ENCODE data around the gene COA3. TPM values are rescaled to one million over a fixed set of nuclear protein-coding genes. Genes with fewer than 3 reads are reported as not detected.
"Not testable (repeated sequence)": the region's sequence is repeated elsewhere in the genome, so short reads cannot be mapped to it uniquely, and the experiment has no call there.

Gene COA3
- polyA plus RNA-seq, 4 donors, result 142 to 179 (median 160) TPM

- DNase-seq (ENCODE audit: low read depth in 4 of 4, low spot score in 2 of 4), result no peak
Observed at GRCh38 chr17:42783062-42783790, 15.3 kb downstream of the COA3 start.

- DNase-seq (ENCODE audit: low read depth in 4 of 4, low spot score in 2 of 4), result no peak
Observed at GRCh38 chr17:42782166-42783061, 16.1 kb downstream of the COA3 start.

- DNase-seq (ENCODE audit: low read depth in 4 of 4, low spot score in 2 of 4), result no peak
Observed at GRCh38 chr17:42781639-42782165, 16.8 kb downstream of the COA3 start.

GRCh38 chr17:42780851-42781638, 17.5 kb downstream of the COA3 start:
- DNase-seq (ENCODE audit: low read depth in 4 of 4, low spot score in 2 of 4), result no peak

GRCh38 chr17:42779936-42780850, 18.3 kb downstream of the COA3 start, which contains the start of gene WNK4:
Gene WNK4 (plus strand): TSS chr17:42780610. CDS start chr17:42780699, 89 bp downstream.
- no peak for DNase-seq (ENCODE audit: low read depth in 4 of 4, low spot score in 2 of 4)

- no peak for DNase-seq (ENCODE audit: low read depth in 4 of 4, low spot score in 2 of 4)
Observed at GRCh38 chr17:42779304-42779935, 19.1 kb downstream of the COA3 start.

- DNase-seq (ENCODE audit: low read depth in 4 of 4, low spot score in 2 of 4), result no peak
Observed at GRCh38 chr17:42778570-42778969, 19.9 kb downstream of the COA3 start.

- no peak for DNase-seq (ENCODE audit: low read depth in 4 of 4, low spot score in 2 of 4)
Observed at GRCh38 chr17:42775534-42776098, 22.9 kb downstream of the COA3 start.

- no peak for DNase-seq (ENCODE audit: low read depth in 4 of 4, low spot score in 2 of 4)
Observed at GRCh38 chr17:42774066-42774745, 24.3 kb downstream of the COA3 start.

GRCh38 chr17:42773290-42774035, 25.0 kb downstream of the COA3 start, which contains the start of gene VPS25:
Gene VPS25 (plus strand): TSS chr17:42773449. CDS start chr17:42773476, 27 bp downstream.
- DNase-seq (ENCODE audit: low read depth in 4 of 4, low spot score in 2 of 4), result peak in 2 of 4 donors; percentile 68

- DNase-seq (ENCODE audit: low read depth in 4 of 4, low spot score in 2 of 4), result no peak
Observed at GRCh38 chr17:42772945-42773289, 25.6 kb downstream of the COA3 start.

- DNase-seq (ENCODE audit: low read depth in 4 of 4, low spot score in 2 of 4), result not testable (repeated sequence)
Observed at GRCh38 chr17:42769964-42770363, 28.5 kb downstream of the COA3 start.

- DNase-seq (ENCODE audit: low read depth in 4 of 4, low spot score in 2 of 4), result not testable (repeated sequence)
Observed at GRCh38 chr17:42768006-42768405, 30.5 kb downstream of the COA3 start.

GRCh38 chr17:42767512-42767911, 31.0 kb downstream of the COA3 start:
- DNase-seq (ENCODE audit: low read depth in 4 of 4, low spot score in 2 of 4), result no peak

- no peak for DNase-seq (ENCODE audit: low read depth in 4 of 4, low spot score in 2 of 4)
Observed at GRCh38 chr17:42766124-42766523, 32.4 kb downstream of the COA3 start.

GRCh38 chr17:42761638-42762037, 36.9 kb downstream of the COA3 start:
- DNase-seq (ENCODE audit: low read depth in 4 of 4, low spot score in 2 of 4), result no peak

All from left renal cortex interstitium (tissue), 4 donors.